ENCODE data around the gene SDHB. TPM values are rescaled to one million over a fixed set of nuclear protein-coding genes. Genes with fewer than 3 reads are reported as not detected.

SDHB gene
- total and polyA plus RNA-seq, 9 of the 15 experiments (the other 6 are each of a cell fraction or from before 2014, with no cell fraction given) = 207 to 554 (median 365) TPM

DNA sequence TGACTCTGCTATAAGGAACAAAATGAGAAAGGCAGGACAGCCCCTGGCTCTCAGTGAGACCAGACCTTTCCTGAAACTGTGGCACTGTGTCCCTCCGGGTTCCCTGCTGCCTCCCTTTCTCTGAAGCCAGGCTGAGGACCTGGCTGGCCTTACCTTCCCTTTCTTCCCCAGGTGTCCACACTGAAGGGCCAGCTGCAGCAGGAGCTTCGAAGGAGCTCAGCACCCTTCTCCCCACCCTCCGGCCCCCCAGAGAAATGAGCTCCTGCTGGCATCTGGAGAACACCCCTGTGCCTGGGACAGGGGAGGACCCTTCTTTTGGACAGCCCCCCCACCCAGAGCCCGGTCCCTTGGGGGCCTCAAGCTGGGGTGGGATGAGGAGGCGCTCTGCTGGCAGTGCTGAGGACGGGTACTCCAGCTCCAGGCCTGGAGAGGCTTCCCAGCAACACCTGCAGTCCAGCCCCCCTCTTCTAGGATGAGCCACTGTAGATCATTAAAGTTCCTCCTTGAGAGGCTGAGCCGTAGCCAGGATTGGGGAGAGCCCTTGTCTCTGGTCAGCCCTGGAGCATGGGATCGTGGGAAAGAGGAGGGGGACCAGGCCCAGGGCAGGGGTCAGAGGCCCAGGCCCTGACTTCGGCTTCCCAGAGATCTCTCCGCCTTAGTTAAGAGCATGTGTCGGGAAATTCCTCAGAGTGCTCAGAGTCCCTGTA lies 81.5 kb downstream of the SDHB start:
- no peak for ATAC-seq
- Histone ChIP-seq H3K27me3 (ENCODE audit: control insufficient read depth in 2 of 2, insufficient read depth in 2 of 2, low read length in 2 of 2) (peaks cover 30 to 51% of the 10 kb centered on the region in 2 experiments), H3K9ac (ENCODE audit: insufficient read depth in 1 of 2, low read depth in 2 of 2, low read length in 2 of 2) (no peak overlapping the region), H3K9me1 (ENCODE audit: control insufficient read depth, insufficient read depth, low read length) (no peaks in the 10 kb centered on the region), H3K4me1 (replicated peaks in 1 of 2; ENCODE audit: control insufficient read depth in 2 of 2, insufficient read depth in 2 of 2, low read length in 2 of 2) (peaks cover 0 to 57% of the 10 kb centered on the region in 2 experiments; a peak in 2 of 5 replicates), H3K36me3 (ENCODE audit: control insufficient read depth, insufficient read depth, low read length) (no peaks in the 10 kb centered on the region), H3K4me3 (no peak overlapping the region), H4K20me1 (replicated peaks; ENCODE audit: control insufficient read depth, insufficient read depth, low read length) (peaks cover 11% of the 10 kb centered on the region), H3K4me2 (ENCODE audit: insufficient read depth, low read length) (no peak overlapping the region), H3K9me3 (replicated peaks; ENCODE audit: control insufficient read depth, insufficient read depth, low read depth, low read length) (no peaks in the 10 kb centered on the region), H3K79me2 (ENCODE audit: control insufficient read depth, insufficient read depth, low read length) (no peaks in the 10 kb centered on the region), H3K27ac (ENCODE audit: extremely low read depth, low read depth, low read length) (no peak overlapping the region), H2AFZ (ENCODE audit: low read depth, low read length) (no peak overlapping the region)
- ChIA-PET POLR2A (interaction anchor here (1.7 kb wide), 1 partner anchor 11 kb away, joined by 4 read pairs; no protein-coding TSS in a partner anchor), CTCF (ENCODE audit: low intra/inter-chr PET ratio) (no interaction called here)
- TF ChIP-seq, protein P1, sequence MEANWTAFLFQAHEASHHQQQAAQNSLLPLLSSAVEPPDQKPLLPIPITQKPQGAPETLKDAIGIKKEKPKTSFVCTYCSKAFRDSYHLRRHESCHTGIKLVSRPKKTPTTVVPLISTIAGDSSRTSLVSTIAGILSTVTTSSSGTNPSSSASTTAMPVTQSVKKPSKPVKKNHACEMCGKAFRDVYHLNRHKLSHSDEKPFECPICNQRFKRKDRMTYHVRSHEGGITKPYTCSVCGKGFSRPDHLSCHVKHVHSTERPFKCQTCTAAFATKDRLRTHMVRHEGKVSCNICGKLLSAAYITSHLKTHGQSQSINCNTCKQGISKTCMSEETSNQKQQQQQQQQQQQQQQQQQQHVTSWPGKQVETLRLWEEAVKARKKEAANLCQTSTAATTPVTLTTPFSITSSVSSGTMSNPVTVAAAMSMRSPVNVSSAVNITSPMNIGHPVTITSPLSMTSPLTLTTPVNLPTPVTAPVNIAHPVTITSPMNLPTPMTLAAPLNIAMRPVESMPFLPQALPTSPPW (CRISPR knock-in tag; IDR thresholded peaks at IDR 0.05) = 0 out of 2 replicates have a peak, but pooled peaks have one; percentile 10
- TF ChIP-seq NCOR1 (IDR thresholded peaks at IDR 0.05) (no peak), KAT7 (CRISPR knock-in tag; IDR thresholded peaks at IDR 0.05; ENCODE audit: borderline replicate concordance) (no peak)
- no peak for DNase-seq (ENCODE audit: extremely low read depth in 1 of 4, low spot score in 3 of 4)
- BruUV-seq (replicated peaks) = no TSS peak
- in situ Hi-C loops (cut with MboI) (no loop called here), intact Hi-C loops (cut with micrococcal nuclease) (no loop called here)
- no peak for FAIRE-seq
- 26% methylated on average over 9 of the region's 11 CpGs for WGBS (ENCODE audit: insufficient coverage, low coverage, missing lambda C conversion rate)
